Erythroblast (primary cell): ENCODE results near the gene MAGI1.

Experiments used
- DNase-seq, 2 experiments: peaks; one replicate each; lab custom pipeline; 2025; lab: John Stamatoyannopoulos, UW
- GATA1 ChIP-seq: IDR thresholded peaks from 2 replicates; pipeline ENCODE4 v1.6.1; 2011; ENCODE audit warnings: low read depth, mild to moderate bottlenecking, control low read depth, low read length, moderate library complexity
- POLR2A ChIP-seq: IDR thresholded peaks from 2 replicates; pipeline ENCODE4 v1.6.1; 2011; ENCODE audit warnings: mild to moderate bottlenecking, low read length

MAGI1 gene

GRCh38 chr3:65385805-65386204 is 652.9 kb downstream of the MAGI1 start:
- TF ChIP-seq POLR2A (no peak), GATA1 (no peak)
- no peak for DNase-seq

- no peak for TF ChIP-seq POLR2A
- TF ChIP-seq GATA1 = no peak
- DNase-seq = no peak
Observed at GRCh38 chr3:65381496-65382010, 657.2 kb downstream of the MAGI1 start.

- no peak for DNase-seq
- TF ChIP-seq POLR2A (no peak), GATA1 (no peak)
Observed at GRCh38 chr3:65379223-65379622, 659.5 kb downstream of the MAGI1 start.

GRCh38 chr3:65377637-65378036 is 661.1 kb downstream of the MAGI1 start:
- TF ChIP-seq POLR2A (no peak), GATA1 (no peak)
- DNase-seq = no peak

- no peak for DNase-seq
- TF ChIP-seq POLR2A (no peak), GATA1 (no peak)
Observed at GRCh38 chr3:65376426-65376825, 662.3 kb downstream of the MAGI1 start.

GRCh38 chr3:65371053-65371452 is 667.7 kb downstream of the MAGI1 start:
- TF ChIP-seq GATA1 (no peak), POLR2A (no peak)
- no peak for DNase-seq

GRCh38 chr3:65368866-65369265 is 669.9 kb downstream of the MAGI1 start:
- DNase-seq = no peak
- no peak for TF ChIP-seq GATA1
- no peak for TF ChIP-seq POLR2A

- TF ChIP-seq POLR2A = no peak
- TF ChIP-seq GATA1 = no peak
Observed at GRCh38 chr3:65362688-65363087, 676.0 kb downstream of the MAGI1 start.

GRCh38 chr3:65361448-65361847 is 677.3 kb downstream of the MAGI1 start:
- no peak for DNase-seq
- TF ChIP-seq GATA1 (no peak), POLR2A (no peak)

More at GRCh38 chr3:65362688-65363087, 676.0 kb downstream of the MAGI1 start:
- no peak for DNase-seq

- no peak for TF ChIP-seq GATA1
- TF ChIP-seq POLR2A = no peak
- DNase-seq = peak in 1 of 2 experiments; percentile 7
Observed at GRCh38 chr3:65356331-65357248, 682.1 kb downstream of the MAGI1 start.

GRCh38 chr3:65354880-65355279 is 683.8 kb downstream of the MAGI1 start:
- TF ChIP-seq POLR2A (no peak), GATA1 (no peak)
- no peak for DNase-seq

GRCh38 chr3:65352951-65353350 is 685.8 kb downstream of the MAGI1 start:
- TF ChIP-seq GATA1 (no peak), POLR2A (no peak)
- no peak for DNase-seq

- TF ChIP-seq GATA1 (no peak), POLR2A (no peak)
- DNase-seq = no peak
Observed at GRCh38 chr3:65351753-65352152, 687.0 kb downstream of the MAGI1 start.

- no peak for DNase-seq
- no peak for TF ChIP-seq GATA1
- TF ChIP-seq POLR2A = no peak
Observed at GRCh38 chr3:65350801-65351476, 687.8 kb downstream of the MAGI1 start.
